HG03520 (cell line): ENCODE data around the gene FBXL19.
"Not testable (repeated sequence)": the region's sequence is repeated elsewhere in the genome, so short reads cannot be mapped to it uniquely, and the experiment has no call there.

ENCODE experiments used
- ATAC-seq: cut with Tn5 transposase; IDR thresholded peaks from one replicate; pipeline ENCODE4 v1.9.1; 2021; ENCODE audit warnings: mild to moderate bottlenecking, moderate library complexity; ENCODE audit not compliant: unreplicated experiment

FBXL19 gene

DNA sequence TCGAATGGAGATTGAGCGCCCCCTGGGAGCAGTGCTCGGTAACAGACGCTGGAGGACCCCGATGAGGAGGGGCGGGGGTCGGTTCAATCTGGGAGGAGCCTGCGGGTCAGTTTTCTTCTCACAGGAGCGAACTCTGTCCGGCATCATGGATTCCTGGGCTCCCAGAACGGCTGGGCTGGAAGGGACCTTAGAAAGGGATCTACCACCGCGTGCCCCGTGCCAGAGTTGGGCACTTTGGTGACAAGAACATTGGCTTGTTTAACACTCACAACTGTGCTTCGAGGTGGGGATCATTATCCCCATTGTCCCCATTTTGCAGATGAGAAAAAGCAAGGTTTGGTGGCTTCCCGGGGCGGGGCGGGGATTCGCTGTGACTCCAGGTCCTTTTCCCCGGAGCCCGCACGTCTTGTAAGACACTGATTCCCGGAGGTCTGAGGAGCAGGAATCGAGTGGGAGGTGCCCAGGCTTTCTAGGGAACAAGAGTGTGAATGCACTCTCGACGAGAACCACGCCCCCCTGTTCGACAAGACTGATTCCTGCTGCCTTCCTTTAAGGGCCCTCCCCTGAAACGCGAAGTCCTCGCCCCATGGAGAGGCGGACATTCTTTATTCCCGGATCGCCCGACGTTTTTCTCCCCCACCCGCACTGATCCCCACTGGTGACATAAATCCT lies 1.5 kb upstream of the FBXL19 start:
- no peak for ATAC-seq

DNA sequence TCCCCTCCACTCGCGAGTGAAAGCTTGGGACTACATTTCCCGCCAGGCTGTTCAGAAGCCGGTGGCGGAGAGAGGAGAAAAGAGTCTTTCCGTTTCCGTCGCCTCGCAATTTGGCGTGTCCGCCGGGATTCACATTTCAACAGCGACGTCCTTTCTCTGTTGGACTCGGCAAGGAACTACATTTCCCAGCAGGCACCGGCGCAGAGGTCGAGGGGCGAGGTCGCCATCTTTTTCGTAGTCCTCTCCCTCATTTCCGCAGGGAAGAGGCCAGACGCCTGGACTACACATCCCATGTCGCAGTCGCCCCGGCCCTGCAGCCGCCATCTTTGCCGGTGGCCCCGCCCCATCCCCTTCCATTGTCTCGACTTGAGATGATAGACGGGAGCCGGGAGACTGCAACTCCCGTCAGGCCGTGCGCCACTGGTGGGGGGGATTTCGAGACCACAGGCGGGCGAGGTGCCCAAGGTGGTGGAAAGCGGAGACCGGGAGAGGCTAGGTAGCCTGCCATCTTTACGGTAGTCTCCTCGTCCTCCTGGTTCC lies 882 bp upstream of the FBXL19 start:
- peak; percentile 61 for ATAC-seq

DNA sequence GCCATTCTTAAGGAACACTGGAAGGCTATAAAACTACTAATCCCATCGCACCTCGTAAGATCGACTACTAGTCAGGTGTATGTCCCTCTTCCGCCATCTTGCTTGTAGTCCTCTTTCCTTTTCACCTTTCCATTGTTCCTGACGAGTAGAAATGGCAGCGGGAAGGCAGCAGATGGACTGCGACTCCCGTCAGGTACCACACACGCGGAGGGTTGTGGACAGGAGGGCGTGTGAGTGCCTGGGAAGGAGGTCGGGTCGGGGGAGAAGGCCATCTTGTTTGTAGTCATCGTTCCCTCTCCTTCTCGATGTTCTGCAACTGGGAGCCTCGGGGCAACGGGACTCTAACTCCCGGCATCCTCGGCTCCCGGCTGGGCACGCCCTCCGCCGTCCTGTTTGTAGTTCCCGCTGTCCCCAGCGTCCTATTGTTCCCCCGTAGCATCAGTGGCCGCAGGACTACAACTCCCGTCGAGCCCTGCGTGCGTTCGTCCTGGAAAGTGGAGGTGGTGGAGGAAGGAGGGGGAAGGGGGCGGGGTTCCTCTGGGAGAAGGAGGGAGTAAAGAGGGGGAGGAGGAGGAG lies 324 bp upstream of the FBXL19 start:
- ATAC-seq: peak; percentile 51

DNA sequence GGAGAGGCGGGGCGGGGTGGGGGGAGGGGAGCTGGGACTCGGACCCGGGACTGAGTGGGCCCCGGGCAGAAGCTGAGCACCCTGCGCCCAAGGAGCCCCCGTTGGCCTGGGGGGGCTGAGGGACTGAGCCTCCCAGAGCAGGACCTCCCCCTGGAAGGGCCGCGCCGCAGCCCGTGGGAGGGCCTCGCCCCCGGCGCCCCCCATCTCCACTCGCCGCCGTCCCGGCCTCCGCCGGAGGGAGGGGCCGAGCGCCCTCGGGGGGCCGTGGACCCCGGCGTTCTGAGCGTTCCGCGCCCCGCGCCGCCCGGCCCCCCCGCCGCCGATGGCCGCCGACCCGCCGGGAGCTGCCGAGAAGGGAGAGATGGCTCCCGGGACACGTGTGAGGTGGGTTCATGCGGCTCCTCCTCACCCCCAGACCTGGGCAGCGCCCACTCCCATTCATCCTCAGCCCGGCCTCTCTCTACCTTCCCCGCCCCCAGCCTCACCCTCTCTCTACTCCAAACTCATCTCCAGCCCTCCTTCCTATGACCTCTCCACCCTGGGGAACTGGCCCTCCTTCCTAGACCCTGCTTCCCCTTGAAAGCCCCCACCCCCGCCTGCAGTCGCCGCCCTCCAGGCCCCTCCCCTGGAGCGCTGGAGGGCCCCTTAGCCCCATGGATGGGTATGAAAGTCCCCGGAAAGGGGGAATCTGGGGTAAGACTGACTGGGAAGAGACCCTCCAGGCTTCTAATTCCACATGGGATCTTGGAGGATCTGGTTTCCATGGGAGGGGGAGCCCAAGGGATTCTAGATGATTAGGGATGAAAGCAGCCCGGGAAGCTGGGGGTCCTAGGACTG lies 922 bp downstream of the FBXL19 start:
- ATAC-seq: no peak

DNA sequence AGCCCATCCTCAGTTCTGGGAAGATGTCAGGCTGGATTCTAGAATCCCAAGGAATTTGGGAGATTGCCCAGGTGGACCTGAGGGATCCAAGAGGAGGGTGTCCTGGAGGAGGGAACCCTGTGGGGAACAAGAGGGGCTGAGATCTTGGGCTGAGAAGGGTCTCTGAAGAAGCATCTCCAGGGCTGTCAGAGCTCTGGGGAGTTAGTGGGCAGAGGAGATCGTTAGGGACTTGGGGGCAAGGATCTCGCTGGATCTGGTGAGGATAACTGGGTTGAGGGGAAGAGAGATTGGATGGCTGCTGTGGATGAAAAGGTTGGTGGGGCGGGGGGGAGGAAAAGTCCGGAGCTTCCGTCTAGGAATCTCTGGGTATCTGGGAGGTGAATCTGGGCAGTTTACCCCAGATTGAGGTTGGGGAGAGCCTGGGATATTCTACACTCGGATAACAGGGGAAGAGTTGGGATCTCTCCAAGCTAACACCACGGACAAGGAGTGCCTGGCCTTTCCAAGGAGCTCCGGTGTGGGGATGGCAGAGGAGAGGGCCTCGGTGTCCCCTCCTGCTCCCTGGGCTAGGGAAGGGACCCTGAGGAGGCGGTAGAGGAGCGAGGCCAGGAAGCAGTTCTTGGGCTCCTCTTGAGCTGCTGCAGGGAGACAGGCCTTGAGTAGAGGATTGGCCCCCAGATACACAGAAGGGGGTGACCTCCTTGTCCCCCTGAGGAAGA lies 1.7 kb downstream of the FBXL19 start:
- no peak for ATAC-seq

DNA sequence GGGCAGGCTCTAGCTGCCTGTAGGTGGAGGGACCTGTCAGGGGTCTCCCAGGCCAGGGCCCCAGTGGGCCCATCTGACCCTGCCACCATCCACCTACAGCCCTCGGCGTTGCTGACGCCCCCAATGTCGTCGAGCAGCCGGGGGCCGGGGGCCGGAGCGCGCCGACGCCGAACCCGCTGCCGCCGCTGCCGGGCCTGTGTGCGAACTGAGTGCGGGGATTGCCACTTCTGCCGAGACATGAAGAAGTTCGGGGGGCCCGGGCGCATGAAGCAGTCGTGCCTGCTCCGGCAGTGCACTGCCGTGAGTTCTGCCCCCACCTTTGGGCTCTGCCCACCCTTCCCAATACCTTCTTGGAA lies 2.2 kb downstream of the FBXL19 start:
- no peak for ATAC-seq

DNA sequence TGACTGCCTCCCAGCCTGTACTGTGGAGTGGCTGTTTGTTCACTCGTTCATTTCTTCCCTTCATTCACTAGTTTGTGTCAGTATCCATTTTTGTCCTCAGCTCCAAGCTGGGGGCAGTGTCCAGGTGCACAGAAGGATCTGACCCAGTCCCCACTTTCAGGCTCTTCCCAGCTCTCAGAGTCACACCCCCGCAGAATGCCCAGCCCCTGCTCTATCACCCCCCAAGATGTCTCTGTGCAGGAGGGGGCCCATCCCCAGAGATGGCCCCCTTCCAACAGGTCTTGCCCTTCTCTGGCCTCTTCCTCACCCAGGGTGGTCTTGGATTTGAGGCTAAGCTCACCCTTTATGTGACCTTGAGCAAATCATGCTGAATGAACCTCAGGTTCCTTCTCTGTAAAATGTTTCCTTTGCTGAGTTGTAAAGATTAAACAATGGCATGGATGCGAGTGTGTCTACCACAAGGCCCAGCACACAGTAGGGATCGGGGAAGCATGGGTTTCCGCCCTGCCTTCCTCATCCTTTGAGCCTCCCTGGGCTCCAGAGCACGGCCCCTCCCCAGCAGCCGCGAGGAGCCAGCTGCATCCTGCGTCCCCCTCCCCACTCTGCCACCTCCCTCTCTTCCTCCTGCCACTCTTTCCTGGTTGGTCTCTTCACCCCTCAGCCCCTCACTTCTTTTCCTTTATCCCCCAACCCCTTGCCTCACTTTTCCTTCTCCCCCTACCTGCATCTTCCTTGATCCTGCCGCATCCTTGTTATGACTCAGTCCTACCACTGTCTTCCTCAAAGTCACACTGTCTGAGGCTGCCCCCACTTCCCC lies 2.8 kb downstream of the FBXL19 start:
- ATAC-seq: no peak

DNA sequence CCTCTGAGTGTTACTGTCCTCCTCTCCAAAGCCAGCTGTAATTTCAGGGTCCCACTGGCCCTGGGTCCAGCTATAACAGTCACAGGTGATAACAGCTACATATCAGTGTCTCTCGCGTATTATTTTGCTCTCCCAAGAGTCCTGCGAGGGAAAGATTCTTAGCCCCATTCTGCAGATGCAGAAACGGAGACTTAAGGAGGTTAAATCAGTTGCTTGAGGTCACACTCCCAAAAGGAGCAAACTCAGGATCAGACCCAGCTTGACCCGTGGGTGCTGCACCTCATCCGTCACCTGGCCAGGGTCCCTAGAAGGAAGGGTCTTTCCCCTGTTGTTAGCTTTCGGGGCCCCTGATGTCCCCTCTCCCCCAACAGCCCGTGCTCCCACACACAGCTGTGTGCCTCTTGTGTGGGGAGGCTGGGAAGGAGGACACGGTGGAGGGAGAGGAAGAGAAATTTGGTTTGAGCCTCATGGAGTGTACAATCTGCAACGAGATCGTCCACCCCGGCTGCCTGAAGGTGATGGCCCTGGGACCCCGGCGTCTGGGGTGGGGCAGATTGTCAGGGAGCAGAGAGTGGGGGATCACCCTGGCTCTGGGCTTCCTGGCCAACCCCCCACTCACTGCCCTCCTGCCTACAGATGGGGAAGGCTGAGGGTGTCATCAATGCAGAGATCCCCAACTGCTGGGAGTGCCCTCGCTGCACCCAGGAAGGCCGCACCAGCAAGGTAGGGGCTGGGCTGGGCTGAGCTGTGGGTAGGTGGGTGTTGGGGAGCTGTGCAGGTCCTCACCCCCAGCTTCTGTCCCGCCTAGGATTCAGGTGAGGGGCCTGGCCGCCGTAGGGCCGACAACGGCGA lies 3.8 kb downstream of the FBXL19 start:
- no peak for ATAC-seq

DNA sequence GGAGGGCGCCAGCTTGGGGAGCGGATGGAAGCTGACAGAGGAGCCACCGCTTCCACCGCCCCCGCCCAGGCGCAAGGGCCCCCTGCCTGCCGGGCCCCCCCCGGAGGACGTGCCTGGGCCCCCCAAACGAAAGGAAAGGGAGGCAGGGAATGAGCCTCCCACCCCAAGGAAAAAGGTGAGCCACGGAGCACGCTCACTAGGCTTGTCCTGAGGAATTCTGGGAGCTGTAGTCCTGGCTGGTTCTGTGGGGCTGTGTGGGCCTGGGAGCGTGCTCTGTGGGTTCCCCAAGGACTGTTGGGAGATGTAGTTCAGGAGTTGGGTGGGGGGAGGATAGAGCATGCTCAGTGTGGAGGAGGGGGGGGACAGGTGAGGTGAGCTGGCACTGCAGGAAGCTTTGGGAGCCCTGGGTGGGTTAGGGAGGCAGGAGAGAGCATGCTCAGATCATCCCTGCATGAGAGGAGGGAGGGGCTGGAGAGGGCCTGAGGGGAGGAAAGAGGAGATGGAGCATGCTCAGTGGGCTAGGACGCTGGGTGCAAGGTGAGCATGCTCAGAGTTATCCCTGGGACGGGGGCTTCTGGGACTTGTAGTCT lies 4.5 kb downstream of the FBXL19 start:
- no peak for ATAC-seq

DNA sequence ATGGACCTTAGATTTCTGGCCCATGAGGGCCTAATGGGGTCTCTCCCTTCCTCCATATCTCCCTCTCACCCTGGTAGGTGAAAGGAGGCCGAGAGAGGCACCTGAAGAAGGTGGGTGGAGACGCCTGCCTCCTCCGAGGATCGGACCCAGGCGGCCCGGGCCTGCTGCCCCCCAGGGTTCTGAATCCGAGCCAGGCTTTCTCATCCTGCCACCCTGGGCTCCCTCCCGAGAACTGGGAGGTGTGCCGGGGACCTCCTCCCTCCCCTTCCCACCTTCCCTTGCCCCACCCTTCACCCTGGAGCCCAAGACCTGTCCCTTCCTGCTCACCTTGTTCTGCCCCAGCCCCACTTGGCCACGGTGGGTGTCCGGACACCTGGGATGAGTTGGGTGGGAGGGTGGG lies 5.0 kb downstream of the FBXL19 start:
- no peak for ATAC-seq

DNA sequence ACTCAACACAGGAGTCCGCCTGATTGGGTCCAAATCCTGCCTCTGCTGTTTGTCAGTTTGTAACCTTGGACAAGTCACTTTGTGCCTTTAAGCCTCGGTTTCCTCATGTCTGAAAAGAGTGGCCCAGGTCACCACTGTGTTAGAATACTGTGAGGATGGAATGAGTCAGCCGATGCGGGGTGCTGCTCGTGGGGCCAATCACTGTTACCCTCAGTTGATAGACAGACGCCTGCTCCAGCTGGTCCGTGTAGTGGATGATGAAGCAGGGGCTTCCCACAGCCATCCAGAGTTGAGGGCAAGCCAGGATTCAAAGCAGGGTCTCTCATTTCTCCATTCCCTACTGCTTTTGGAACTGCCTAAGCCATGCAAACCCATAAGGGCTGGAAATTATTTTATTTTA lies 5.8 kb downstream of the FBXL19 start:
- ATAC-seq: no peak

DNA sequence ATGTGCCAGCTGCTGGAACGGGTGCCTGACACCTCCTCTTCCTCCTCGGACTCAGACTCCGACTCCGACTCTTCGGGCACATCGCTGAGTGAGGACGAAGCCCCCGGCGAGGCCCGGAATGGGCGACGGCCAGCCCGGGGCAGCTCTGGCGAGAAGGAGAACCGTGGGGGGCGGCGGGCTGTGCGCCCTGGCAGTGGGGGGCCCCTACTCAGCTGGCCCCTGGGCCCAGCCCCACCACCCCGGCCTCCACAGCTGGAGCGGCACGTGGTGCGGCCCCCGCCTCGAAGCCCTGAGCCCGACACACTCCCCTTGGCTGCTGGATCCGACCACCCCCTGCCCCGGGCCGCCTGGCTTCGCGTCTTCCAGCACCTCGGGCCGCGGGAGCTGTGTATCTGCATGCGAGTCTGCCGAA lies 6.8 kb downstream of the FBXL19 start:
- no peak for ATAC-seq

DNA sequence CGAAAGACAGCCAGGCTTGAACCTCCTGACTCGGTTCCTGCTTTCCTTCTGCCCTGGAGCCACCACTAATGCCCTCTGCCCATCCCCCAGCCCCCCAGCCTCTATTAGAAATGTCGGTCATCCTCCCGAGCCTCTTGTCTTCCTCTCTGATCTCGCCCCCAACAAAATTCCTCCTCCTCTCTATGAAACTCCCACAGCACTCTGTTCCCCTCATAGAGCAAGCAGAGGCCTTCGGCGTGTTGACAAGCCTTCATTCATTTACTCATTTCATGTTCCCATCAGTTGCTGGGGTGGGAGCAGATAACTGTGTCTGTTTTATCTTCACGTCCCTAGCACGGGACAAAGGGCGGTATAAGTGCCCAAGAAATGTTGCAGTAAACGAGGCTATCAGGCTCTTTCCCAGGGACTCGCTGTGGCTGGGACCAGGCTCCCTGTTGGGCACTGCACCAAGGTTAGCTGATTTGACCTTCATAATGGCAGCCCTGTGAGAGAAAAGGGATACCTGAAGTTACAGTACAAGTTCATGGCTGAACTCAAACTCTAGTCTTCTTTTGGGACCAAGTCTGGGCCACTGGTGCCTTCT lies 7.8 kb downstream of the FBXL19 start:
- ATAC-seq: no peak

DNA sequence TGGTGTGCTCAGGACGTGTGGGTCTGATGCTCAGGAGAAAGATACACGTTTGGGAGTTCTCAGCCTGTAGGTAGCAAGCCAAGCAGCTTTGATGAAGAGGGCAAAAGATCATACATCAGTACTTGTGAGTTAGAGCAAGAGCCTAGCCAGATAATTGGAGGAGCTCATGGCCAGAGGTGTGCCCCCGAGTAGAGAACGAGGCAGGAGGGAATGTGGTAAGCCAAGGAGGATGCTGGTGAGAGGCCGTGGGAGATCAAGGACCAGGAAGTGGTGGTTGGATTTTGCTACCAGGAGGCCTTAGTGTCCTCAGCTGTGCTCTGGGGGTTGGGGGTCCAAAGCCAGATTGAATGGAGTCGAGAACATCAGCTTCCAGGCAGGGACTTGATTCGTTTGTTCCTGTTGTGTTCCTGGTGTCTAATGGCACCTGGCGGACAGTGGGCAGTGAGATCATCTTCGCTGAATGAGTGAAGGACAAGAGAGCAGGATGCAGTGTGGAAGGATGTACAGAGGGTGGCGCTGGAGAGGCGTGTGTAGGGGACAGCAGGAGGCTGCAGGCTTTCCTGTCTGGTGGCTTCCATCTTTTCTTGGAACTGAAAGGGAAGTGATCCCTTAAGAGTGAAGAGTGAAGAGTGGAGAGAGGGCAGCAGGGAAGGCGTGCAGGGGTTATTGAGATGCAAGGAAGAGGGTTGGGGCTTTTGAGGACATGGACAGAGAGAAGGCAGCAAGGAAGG lies 11.6 kb downstream of the FBXL19 start:
- ATAC-seq: no peak

DNA sequence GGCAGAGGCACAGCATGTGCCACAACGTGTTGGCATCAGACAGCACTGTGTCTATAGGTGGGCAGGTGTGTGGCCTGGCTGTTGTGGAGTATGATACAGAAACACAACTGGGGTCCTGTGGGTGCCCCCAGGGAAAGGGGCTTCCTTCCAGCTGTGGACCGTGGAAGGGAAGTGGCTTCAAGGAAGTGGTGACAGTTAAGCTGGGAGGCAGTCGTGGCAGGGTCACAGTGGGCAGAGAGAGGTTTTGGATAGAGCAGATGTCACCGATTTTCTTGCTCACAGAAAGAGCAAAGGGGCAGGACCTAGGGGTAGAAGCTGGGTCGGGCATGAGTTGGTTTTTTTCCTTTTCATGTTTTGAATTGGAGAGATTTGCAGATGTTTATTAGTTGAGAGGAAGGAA lies 14.3 kb downstream of the FBXL19 start:
- no peak for ATAC-seq

DNA sequence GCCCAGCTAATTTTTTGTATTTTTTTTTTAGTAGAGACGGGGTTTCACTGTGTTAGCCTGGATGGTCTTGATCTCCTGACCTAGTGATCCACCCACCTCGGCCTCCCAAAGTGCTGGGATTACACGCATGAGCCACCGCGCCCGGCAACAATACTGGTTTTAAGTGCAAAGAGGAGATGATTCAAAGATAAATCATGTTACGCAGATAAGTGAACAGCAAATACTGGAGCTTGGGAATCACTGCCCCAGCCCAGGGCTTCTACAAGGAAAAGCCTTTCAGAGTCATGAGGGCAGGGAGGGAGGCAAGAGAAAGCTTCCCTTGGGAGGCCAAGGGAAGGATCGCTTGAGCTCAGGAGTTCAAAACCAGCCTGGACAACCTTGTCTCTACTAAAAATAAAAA lies 16.2 kb downstream of the FBXL19 start:
- not testable (repeated sequence) for ATAC-seq

DNA sequence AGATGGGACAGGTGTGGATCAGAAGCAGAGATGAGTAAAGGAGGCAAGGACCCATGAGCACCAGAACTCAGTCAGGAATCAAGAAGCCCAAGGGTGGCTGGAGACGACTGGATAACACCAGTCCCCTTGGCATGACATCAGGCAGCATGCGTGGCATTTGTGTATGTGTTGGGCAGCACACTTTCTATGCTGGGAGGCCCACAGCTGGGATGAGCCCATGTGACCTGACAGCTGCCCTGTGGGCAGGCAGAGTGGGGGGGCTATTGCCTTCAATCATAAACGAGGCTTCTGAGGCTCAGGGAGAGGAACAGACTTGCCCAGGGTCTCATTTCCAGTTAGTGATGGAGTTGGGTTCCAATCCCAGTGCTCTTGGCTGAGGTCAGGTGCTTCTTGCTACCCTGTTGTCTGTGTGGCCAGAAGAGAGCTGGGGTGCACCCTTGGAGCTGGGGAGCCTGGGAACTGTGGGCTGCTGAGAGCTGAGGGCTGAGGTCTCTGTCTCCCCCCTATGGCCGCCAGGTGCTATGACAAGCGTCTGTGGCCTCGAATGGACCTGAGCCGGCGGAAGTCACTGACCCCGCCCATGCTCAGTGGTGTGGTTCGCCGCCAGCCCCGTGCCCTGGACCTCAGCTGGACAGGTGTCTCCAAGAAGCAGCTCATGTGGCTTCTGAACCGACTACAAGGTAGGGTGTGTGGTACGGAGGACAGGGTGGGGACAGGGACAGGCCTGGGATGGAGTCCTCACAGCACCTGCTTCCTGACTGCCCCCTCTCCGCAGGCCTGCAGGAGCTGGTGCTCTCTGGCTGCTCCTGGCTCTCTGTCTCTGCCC lies 18.4 kb downstream of the FBXL19 start:
- no peak for ATAC-seq
